SW 1271 (cell line): ENCODE data around the gene GABBR2.
A peak's percentile ranks its signal among the peaks of the same experiment; 100 is the strongest.

ENCODE experiments used
- DNase-seq, 2 experiments: peaks; one replicate each; lab custom pipeline; 2025; lab: John Stamatoyannopoulos, UW

The GABBR2 gene

DNA sequence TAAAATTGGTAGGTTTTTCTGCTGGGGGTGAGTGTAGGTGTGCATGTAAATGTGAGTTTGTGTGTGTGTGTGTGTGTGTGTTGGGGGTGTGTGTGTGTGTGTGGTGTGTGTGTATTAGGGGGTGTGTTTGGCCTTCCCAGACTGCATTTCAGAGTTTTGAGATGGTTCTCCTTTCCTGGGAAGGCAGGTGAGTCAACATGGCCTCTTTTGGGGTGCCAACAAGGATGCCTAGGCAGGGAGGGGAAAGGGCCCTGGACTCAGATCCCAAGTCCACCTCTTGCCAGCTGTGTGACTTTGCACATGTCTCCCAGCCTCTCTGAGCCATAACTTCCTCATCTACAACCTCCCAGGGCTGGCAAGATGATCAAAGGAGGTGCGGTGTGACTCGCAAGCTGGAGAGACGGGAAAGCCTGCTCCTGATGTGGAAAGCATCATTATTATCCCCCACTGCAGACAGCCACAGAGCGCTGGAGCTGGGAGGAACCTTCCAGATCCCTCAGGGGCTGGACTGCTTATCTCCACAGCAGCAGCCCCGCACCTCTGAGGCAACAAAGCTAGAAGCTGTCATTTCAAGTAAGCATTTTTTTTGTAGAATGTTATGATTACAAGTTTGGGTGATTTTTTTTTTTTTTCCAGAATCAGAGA is 389.8 kb downstream of the GABBR2 start:
- no peak for DNase-seq

DNA sequence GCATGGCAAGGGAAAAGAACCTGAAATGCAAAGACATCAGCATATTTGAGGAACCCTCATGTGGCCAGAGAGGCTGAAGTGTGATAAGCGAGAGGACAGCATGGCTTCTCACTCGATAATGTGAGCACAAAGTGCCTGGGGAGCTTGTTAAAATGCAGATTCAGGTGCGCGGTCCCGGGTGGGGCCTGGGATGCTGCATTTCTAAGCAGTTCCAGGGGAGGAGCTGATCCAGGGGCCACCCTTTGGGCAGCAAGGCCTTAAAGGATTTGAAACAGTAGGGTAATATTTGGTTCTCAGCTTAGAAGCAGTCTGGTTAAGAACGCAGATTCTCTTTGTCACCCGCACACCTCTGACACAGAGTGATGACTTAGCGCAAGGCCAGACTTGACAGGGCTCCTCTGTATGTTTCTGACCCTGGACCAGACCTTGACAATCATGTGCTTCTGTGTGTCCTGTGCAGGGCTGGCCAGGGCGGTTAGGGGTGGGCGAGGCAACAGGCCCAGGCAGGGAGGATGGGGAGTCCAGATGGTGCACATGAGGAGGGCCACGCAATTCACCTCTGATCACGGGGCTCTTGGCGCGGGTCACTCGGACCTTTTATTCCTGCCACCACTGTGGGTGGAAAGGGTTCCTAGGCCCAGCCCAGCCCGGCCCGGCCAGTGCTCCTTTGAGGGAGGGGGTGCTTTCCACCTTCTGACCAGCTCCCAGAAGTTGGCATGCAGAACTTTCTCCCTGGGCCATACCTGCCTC is 390.5 kb downstream of the GABBR2 start:
- DNase-seq: no peak

DNA sequence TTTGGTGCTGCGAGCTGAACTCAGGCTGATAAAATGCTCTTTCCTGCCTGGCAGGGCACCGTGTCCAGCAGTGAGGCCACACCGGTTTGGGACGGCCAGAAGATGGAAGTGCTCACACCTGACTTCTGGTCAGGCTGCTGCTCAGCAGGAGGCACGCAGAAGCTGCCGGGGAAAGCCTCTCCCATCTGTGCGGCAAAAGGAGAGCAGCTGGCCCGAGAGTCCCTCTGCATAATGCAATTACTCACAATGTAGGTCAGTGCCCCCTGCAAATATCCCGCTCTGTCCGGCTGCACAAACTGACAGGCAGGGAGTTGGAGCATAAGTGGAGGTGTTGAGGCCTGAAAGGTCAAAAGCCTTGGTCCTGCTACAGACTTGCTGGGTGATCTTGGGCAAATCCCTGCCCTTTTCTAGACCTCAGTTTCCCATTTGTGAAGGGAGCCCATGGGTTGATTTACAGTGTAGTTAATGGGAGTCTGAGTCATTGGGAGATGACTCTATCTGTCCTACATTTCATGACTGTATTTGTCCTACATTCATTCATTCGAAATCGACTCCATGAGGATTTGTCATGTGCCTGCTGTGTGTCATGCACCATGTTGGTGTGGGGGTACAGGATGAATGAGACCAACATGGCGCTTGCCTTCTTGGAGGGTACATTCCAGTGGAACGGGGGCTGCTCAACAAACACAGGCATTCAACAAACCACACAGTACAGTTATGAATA is 391.4 kb downstream of the GABBR2 start:
- DNase-seq: no peak

DNA sequence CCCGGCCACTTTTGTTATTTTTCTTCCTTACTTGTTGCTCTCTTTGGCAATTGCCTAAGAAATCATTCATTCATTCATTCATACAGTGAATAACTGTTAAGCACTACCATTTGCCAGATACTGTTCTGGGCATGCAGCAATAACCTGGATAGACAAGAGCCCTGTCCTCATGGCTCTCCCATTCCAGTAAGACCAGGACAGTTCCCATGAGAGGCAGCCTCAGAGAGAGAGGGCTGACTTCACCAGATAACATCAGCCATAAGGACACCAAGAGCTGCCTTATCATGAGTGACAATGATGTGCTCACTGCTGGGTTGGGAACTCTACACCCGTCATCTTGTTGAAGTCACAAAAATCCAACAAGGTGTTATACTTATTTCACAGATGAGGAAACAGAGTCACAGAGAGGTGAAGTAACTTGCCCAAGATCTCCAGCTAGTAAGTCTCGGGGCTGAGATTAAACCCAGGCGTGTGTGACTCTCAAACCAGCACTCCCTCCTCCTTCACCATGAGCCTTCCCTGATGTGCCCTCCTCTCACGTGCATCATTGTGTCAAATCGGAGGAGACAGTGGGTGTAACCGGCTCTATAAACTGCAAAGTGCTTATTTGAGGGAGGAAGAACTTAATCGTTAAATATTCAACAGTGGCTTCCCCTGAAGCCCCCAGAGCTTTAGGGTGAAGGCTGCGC is 392.1 kb downstream of the GABBR2 start:
- no peak for DNase-seq

DNA sequence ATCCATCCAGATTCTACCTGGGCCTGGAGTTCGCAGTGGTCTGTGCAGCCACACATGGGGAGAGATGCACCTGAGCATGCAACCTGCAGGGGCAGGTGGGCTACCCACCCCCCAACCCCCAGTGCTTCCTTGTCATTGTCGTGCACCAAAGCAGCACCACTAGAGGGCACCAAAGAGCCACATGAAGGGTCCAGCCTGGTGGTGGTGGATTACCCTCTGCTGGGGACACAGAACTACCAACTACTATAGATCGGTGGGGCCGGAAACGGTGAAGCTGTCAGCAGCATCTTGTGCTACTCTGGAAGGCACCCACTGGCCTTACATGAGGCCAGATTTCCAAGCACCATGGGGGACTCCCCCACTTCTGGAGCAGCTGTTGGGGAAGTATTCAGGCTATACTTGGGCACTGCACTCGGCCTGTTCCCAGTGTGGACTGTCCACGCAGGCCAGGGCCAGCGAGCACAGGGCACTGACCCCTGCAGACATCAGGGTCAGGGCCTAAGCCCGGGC is 393.1 kb downstream of the GABBR2 start:
- DNase-seq: peak; percentile 52 to 77

DNA sequence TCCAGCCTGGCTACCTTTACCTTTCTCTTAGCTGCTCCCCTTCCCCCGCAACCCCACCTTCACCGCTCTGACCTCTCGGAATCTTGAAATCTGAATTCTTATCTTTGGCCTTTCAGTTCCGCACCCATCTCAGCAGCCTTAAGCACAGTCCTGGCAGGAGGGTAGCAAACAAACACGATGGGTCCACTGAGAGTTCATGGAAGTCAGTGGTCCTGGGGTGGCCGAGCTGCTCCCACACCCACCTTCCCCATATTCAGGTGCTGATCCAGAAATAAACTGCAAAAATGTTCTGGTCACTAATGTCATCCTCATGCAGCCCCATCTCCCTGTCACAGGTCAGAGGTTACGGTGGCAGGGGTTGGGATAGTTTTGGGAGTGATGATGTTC is 393.7 kb downstream of the GABBR2 start:
- DNase-seq: no peak

DNA sequence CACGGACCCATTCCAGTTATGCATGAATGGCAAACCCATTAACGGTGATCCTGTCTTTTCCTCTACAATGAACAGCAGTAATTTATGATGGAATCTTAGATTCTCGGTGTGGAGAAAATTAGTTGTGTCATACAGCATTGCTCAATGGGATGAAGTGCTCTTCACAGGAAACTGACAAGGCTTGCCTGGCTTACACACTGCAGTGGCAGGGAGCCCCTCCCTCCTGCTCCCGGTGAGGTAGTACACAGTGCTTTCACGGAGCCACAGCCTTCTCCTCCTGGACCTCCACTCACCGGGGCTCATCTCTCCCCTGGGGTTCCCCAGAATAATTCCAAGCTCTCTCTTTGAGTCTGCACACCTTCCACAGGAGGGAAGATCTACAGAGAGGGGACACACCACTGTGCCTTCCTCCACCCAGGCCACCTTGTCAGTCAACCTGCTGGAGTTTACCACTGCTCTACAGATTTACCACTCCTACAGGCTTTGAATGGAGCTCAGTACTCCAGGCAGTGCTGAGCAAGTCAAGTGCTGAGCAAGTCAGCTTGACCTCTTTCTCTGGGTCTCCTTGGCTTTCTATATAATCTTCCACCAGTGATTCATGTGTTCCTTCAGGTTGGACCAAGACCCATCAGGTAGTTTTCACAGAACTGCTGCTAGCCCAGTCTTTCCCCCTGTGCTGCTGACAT is 394.2 kb downstream of the GABBR2 start:
- DNase-seq: no peak

DNA sequence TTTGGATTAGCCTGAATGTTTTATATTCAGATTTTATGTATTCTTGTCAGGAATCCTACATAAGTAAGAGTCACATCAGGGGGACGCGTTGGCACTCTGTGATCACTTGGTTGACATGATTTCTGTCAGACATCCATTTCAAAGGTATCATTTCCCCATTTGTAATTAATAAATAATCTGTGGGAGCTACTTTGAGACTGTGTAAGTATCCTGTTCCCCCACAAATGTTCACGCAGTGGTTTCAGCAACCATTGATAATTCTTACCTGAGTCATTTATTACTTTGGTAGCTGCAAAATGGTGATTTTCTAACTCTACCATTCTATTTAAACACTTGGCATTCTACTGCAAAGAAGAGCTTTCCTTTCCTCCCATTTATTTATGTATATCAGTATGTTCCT is 396.4 kb downstream of the GABBR2 start:
- DNase-seq: no peak

DNA sequence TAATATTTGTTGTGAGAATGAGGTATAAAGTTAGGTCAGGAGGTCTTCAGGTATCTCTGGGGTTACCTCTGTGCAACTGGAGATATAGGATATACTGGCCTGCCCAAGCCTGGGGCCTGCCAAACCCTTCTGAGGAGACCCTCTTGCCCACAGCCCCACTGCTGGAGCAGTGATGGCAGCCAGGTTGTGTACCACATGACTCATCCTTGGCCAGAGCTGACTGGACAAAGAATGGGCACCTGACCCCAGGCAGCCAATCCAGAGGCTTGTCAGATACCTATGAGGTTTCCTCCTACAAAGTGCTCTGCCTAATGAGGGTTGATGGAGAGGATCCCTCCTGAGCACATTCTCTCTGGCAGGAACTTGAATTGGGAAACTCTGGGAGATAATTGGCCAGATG is 397.2 kb downstream of the GABBR2 start:
- no peak for DNase-seq

DNA sequence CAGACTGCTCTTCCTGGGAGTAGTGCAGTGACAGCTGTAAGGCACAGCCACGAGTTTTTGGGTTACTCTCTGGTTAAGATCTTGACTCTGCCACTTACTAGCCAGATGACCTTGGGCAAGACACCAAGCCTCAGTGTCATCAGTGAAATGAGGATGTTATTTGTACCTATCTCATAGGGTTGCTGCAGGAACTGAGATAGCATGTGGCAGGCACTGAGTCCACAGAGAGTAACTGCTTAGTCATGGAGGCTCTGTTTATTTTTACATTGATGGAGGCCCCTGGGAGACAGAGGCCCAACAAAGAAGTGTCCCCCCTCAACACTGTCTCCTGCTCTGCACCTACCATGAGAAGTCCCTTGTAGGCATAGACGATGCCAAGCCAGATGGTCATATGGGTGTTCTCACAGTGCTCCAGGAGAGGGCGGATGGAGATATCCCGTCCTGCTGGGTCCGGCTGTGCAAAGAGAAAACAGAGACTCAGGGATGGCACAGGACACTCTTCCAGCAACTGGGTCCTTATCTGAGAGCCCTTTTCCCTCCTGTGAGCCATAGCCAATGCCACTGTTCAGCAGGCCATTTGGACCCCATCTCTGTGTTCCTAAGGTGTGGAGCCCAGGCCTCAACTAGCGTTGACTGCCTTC is 397.9 kb downstream of the GABBR2 start:
- DNase-seq: no peak

DNA sequence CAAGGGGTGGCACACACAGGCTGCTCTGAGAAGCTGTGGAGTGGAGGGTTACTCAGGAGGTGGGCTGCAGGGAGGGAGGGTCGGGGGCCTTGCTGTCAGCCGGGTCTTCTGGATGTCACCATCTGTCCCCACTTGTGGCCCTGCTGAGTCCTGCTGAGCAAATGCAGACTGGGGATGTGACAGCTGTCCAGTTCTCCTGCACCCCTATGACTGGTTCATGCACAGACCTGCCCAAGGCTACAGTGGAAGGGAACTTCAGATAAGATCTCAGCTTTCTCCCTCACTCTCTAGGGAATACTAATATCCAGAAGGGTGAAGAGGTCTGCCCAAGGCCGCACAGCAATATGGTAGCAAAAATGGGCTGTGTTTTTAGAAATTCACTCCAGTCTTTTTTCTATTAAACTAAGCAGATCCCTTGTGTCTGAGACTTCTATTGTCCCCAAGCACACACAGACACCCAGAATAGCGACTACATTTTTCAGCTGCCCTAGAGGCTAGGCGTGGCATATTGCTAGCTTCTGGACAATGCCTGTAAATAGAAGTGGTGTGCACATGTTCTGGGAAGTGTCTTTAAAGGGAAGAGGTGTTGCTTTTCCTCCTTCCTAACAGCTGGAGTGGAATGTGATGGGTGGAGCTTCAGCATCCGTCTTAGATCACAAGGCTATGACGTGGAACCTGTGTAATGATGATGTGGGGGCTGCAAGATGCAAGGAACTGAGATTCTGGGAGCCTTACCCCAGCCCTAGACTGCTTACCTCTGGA is 402.2 kb downstream of the GABBR2 start:
- DNase-seq: no peak

DNA sequence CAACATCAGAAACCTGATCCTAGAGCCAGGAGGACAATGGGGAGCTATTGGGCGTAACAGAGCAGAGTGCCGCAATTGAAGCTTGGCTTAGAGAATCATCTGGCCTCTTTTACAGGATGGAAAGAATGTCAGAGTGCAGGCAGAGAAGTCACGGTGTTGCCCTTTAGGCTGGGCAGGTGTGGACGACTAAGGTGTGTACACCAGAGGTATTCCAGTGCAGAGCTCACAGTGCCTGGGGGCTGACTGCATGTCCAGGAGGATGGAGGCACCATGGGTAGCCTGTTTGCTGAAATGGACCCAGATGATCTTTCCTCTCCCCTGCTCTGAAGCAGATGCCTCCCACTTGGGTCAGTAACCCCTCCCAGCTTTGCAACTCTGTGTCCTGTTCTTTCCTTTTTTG is 404.4 kb downstream of the GABBR2 start:
- no peak for DNase-seq

DNA sequence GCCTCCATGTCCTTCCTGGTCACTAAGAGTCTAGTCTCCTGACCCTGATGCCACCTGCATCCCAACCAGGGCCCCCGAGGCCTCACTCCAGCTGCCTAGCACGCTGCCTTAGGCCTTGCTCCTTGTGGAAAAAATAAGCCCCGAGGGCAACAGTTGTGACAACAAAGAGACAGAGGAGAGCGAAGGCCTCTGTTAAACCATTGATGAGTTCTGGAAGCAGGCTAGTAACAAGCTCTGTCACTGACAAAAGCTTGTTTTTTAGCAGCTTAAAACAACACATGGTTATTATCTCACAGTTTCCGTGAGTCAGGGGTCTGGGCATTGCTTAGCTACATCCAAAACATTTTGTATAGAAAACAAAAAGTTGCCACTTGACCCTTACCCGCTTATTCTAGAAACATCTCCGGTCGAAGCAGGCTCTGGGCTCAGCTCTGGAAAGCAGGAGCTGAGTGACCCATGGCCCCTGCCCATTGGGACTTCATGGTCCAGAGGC is 405.1 kb downstream of the GABBR2 start:
- no peak for DNase-seq

DNA sequence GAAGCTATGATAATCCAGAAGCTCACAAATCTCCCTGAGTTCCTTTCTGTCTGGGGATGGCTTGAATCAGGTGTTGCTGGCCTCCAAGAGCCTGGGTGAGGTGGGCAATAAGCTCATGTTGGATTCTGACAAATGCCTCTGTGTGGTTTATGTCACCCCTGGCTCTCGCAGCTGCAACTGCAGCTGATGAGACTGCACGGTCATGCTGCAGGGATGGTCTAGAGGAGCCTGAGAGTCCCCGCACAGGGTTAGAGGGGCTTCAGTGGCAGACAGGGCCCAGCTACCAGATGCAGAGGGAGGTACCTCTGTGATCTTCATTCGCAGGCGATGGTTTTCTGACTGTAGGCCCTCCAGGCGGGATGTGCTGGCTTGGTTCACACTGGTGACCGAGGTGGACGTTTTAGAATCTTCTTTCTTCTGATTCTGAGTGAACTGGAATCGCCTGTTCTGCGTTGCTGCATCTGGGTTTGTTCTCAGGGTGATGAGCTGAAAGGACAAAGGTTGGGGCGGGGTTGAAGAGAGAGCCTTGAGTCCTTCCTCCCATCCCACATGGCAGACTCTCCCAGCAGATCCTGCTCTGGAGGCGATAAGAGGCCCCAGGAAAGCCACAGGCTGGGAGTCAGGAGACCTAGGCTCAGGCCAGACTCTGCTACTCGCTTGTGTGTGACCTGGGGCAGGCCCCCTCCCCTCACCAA is 405.6 kb downstream of the GABBR2 start:
- no peak for DNase-seq

DNA sequence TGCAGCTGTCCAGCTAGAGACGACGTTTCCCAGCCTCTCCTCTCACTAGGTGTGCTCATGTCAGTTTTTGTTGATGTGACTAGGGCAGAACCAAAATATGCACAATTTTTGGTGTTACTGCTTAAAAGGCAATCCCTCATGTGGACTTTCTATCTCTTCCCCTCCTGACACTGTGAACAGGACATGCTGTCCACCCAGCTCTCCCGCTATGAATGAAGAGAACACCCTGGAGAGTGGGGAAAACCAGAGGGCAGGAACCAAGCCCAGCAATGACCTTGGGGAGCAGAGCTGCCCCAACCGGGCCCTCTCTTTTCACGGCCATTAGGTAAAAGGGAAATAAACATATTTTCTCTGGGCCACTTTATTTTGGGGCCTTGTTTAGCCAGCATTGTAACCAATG is 406.6 kb downstream of the GABBR2 start:
- no peak for DNase-seq

DNA sequence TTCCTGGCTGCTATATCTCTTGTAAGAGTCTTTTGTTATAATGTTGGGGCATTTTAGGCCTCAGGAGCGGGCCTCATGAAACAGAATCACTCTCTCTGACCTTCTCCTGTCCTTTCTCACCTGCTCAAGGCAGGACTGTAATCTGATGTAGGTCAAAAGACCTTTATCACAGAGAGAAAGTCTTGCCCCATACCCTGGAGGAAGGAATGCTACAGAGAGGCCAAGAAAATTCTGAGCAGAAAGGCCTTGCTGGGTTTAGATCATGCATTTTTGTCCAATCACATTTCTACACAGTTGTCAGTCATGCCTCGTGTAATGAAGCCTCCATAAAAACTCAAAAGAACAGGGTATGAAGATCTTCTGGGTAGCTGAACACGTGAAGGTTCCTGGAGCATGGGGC is 408.1 kb downstream of the GABBR2 start:
- DNase-seq: no peak

DNA sequence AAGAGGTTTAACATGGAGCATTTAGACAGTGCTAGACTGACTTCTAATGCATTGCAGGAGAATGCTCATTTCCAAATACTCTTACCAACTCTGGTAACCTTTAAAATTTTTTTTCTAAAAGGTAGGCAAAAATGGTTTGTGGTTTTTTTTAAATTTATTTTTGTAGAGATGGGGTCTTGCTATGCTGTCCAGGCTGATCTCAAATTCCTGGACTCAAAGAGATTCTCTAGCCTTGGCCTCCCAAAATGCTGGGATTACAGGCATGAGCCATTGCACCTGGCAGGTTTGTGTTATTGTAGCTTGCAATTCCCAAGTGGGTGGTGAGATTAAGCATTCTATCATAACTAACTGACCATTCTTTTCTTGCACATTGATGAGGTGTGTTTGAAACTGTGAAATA is 410.3 kb downstream of the GABBR2 start:
- no peak for DNase-seq

DNA sequence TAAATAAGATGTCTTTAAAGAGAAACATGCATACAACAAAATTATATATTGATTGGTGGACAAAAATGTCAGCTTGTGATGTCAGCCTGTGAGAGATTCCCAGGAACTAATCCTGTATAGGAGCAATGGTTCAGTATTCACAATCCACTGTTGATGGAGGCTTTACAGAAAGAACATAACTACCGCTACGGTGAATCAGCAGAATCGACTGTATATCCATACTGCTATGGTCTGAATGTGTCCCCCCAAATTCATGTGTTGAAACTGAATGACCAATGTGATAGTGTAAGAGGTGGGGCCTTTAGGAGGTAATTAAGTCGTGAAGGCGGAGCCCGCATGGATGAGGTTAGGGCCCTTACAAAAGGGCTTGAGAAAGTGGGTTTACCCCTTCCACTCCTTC is 412.9 kb downstream of the GABBR2 start:
- DNase-seq: no peak

DNA sequence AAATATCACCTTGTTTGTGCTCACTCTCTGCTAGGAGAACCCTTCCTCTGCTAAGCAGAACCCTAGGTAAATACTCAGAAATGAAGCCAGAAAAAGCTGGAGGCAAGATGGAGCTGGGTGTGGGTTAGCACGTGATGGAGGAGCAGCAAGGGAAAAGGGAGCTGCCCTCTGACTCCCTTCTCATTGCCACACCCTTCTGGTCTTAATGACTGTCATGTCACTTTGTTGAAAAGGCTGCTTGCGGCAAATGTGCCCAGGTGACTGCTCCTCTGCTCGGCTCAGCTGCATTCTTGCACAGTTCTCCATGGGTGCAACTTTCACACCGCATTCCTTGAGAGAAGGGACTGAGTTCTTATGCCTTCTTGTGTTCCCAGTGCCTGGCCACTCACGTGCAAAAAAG is 416.9 kb downstream of the GABBR2 start:
- no peak for DNase-seq

DNA sequence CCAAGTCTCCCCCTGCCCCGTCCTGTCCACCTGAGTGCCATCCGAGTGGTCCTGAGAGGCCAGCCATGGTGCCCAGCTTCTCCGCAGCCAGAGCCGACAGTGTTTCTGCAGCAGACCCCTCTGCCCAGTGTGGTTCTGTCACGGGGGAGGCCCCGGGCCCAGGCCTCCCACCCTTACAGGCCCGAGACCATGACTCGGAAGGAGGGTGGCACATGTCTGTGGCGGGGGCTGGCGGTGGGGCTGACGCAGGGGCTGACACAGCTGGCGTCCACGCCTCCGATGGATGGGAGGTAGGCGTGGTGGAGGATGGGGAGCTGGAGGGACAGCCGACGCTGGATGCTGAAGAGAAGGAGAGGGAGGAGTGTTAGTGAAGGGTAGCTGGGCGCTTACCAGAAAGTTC is 418.3 kb downstream of the GABBR2 start:
- DNase-seq: no peak
